HG02759 (cell line): ENCODE data around the gene FAM53B.

Experiments used
- ATAC-seq: cut with Tn5 transposase; IDR thresholded peaks from one replicate; pipeline ENCODE4 v1.9.1; 2021; ENCODE audit warnings: mild to moderate bottlenecking, moderate library complexity; ENCODE audit not compliant: unreplicated experiment

The FAM53B gene

DNA sequence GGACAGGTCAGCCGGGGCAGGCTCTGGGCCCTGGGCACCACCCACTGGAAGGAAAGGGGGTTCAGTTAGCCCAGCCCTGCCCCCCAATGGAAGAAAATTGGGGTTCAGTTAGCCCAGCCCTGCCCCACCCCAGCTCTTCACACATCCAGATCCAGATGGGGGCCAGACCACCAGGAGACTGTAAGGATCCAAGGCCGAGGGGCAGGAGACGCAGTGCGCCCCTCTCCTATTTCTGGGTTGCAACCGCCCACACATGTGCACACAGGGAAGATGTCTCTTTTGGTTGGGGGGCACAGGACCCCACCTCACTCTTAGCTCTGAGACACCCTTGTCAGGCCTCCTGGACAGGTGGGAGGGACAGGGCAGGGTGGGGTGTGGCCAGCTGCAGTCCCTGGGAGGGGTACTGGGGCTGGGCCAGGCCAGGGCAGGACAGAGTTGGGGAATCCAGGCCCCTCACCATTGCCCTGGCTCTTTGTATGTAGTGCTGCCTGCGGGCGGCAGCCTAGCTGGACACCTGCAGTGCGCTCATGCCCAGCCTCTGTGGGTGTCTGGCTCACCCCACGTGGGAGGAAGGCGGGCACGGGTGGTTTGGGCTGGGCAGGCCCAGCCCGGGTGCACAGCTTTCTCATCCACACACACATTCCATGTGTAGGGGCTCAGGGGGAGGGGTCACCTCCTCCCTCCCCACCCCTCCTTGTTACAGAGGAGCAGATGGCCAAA is 141.4 kb downstream of the FAM53B start:
- no peak for ATAC-seq

DNA sequence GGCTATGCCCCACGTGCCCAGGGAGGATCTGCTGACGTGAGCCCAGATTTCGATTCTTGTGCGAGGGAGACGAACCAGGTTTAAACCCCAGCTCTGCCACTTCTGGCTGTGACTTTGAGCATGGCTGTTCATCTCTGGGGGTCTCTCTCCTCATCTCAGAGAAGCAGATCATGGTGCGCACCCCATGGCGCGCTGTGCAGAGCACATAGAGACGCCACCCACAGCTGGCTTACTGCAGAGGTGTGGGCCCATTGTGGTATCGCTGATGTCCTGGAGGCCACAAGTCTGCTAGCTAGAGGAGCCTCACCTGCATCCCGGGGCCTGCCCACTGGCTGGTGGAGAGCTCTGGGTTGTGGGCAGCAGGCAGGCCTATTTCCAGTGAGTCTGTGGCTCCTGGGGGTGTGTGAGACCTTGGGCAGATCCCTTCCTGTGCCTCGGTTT is 142.0 kb downstream of the FAM53B start:
- ATAC-seq, result no peak

DNA sequence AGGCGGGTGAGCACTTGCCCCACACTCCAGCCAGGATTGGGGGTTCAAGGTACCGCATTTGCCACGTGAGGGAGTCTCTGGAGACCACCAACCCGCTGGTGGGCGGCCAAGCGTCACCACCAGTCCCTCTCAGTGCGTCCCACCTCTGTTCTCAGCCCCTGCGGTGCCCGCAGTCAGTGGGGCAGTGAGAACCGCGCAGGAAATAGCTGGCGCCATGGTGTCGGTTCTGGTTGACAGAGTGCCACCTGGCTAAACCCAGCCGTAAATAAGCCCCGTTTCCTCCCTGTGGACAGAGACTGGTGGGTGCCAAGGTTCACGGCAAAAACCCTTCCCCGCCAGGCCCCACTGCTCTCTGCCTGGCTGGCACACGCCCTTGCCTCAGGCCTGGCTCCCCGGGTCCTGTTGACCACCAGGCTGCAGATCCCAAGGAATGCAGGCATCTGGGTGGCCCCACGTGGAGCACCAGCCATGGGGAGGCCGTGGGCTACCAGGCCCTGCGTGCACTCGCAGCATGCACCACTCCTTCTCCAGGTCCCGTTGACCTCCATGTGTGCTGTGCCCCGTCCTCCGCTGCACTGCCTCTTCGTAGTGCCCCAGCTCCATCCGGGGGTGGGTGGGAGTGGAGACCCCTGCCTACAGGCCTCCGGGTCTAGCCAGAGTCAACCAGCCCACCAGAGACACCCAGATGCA is 142.6 kb downstream of the FAM53B start:
- peak; percentile 73 for ATAC-seq

- peak; percentile 18 for ATAC-seq
Measured at GRCh38 chr10:124601016-124601415, 143.2 kb downstream of the FAM53B start.

DNA sequence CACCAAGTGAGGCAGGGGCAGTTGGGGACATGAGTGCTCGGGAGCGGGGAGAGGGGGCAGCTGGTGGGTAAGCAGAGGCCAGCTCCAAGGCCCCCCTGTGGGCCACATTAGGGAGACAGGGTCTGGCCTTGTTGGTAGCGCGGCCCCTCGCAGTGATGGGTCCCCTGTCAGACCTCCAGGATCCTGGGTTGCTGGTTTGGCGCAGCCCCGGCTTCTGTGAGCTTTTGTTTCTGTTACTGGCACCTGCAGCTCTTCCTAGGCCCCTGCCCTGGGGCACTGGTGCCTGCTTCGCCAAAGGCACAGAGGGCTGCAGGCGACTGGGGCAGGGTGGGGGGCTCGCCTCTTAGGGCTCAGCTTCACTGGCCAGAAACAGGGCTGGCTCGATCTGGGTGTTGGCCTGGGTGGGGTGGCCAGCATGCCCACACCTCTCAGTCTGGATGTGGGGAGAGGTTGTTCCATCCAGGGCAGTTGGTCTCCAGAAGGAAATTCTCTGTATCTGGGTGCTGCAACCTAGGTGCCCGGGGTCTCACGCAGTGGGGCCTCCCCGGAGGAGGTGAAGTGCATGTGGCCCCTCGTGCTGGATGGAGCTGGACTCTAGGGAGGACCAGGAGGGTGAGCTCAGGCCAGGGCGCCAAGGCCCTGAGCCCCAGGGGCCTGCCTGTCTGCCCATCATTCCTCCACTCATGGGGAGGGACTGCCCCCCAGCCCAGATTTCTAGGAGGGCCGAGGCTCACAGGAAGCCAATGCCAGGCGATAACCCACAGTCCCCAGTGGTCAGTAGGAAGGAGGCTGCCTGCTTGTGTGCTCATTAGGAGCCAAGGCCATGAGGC is 143.9 kb downstream of the FAM53B start:
- no peak for ATAC-seq

DNA sequence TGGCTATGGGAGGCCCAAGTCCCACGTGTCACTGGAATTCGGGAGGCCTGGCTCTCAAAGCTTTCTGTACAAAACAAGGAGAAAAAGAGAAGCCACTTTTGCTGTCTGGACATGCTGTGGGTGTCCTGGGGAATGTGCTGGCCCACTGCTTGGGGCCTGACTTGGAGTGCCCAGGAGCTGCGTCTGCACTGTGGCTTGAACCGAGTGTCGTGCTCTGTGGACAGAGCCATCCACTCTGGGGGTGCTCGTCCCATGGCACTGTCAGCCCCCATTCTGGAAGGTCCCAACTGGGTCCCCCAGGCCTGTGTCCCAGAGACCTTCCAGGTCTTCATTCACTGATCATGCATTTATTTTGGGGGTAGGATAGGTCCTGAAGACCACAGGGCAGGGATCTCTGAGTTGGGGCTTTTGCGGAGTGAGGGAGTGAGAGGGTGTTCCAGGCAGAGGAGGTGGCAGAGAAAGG is 144.6 kb downstream of the FAM53B start:
- no peak for ATAC-seq

DNA sequence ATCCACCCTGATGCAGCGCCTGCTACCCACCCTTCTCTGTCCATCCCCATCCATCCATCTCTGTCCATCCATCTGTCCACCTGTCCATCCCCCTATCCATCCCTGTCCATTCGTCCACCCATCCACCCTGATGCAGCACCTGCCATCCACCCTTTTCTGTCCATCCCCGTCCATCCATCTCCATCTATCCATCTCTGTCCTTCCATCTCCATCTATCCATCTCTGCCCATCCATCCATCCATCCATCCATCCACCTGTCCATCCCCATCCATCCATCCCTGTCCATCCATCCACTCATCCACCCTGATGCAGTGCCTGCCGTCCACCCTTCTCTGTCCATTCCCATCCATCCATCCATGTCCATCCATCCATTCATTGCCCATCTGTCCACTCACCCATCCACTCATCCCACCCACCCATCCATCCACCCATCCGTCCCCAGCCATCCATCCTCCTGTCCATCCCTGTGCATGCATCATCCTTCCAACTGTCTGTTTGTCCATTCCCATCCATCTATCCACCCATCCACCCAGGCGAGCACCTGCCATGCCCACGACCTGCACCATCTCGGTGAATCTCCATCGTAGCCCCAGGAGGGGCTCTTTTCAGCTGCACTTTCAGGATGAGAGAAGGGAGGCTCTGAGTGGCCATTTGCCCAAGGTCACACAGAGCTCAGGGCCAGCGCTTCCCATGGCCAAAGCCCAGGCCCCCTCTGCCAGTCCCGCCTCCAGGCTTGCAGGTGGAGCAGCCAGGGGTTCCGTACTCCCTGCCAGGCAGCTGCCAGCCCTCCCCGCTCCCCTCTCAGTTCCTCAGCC is 145.2 kb downstream of the FAM53B start:
- no peak for ATAC-seq

GRCh38 chr10:124598196-124598595 is 146.0 kb downstream of the FAM53B start:
- no peak for ATAC-seq

DNA sequence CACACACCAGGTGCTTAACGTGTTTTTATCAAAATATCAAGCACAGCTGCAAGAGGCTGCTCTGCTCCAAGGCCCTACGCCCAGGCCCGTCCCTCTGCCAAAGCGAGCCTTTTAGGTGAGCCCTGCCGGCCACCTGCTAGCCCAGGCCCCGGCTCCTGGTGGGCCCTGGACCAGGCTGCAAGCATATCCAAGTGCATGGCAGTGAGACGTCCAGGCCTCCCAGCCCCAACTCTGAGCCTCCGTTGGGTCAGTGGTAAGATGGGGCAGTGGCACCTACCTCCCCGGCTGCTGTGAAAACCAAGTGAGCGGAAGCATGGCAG is 146.4 kb downstream of the FAM53B start:
- no peak for ATAC-seq

GRCh38 chr10:124596962-124597845 is 147.0 kb downstream of the FAM53B start:
- ATAC-seq, result no peak

DNA sequence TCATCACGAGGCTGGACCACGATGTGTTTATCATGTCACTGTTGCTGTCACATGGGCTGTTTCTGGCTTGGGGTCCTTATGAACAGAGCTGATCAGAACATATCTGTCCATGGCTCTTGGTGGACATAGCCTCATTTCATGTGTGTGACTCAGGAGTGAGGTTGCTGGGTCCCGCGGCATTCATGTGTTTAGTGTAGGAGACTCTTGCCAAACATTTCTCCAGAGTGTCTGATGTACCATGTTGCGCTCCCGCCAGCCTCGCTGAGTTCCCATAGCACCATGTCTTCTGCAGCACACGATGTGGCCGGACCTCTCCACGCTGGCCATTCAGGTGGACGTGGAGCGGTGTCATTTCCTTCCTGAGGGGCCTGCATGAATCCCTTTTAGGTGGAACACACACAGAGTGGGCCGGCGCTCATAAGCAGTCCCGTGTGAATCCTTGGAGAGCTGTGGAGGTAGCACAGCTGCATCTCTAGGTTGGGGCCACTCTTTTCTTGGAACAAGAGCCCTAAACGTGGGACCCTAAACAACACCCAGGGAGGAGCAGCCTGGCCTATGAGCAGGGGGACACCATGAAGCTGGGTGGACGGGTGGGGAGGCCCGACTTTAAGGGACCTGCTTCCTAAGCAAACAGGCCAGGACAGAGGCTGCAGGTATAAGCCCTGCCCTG is 147.9 kb downstream of the FAM53B start:
- ATAC-seq, result no peak

DNA sequence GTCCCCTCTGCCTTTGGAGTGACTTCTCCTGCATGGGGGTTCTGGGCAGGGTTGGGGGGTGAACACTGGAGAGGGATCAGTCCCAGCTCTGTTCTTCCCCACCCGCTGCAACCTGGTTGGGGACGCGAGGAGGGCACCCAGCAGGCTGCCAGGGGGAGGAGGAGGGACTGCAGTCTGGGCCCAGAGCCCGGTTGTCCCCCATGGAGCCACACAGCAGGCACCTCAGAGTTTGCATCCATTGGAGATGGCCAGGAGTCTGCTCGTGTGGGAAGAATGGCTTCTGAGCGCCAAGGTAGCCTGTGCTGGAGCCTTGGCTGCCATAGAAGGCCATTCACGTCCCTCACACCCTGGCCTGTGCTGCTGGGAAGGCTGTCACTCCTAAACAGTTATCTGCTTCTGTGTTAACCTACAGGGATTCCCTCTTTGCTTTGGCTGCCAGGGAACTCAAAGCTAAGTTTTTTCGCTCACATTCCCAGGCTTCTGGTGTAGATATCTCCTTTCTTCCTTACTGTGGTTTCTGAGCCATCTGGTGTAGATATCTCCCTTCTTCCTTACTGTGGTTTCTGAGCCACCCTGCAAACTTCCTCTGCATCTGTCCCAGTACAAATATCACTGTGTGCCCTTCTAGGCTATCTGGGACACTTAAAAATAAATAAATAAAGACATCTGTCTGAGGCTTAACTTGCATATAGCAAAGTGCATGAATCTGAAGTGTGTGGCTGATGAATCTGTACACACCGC is 148.9 kb downstream of the FAM53B start:
- ATAC-seq, result no peak

DNA sequence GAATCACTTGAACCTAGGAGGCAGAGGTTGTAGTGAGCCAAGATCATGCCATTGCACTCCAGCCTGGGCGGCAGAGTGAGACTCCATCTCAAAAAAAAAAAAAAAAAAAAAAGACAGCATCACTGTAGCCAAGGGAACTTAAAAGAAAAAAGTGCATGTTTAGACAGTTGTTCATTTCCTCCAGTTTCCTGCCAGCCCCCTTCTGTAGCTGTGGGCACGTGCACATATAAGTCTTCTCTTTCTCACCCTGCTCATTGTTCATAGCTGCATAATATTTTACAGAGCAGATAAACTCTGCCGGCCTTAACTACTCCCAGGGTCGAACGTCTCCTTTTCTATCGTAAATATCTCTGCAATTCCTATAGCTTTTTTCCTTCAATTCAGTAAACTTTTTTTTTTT is 149.9 kb downstream of the FAM53B start:
- ATAC-seq, result no peak

DNA sequence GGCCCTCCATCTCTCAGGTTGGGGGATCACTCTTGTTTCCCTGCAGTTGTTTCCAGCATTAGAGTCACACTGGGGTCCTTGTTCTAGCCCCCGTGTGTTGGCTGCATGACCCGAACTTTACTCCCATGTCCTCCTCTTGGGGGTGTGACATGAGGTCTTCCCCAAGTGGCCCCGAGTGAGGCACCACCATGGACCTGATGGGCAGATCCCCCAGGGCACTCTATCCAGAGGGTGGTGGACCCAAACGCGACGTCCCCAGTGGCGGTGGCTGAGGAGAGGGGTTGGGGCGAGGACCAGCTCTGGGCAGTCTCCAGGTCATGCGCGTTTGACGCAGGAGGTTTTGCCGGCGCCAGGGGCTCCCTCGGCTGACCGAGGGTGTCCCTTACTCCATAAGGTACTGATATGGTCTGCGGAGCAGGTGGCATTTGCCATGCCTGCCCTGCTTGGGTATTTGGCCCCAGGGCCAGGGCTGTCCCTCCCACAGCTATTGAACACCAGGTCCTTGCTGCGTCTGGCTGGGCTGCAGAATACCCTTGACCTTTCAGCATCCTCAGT is 150.7 kb downstream of the FAM53B start:
- no peak for ATAC-seq

GRCh38 chr10:124592736-124593430 is 151.3 kb downstream of the FAM53B start:
- ATAC-seq, result no peak

GRCh38 chr10:124592101-124592500 is 152.1 kb downstream of the FAM53B start:
- no peak for ATAC-seq

GRCh38 chr10:124591123-124591495 is 153.1 kb downstream of the FAM53B start:
- ATAC-seq, result no peak
